ENCODE data around the gene TNFRSF1A.

Gene TNFRSF1A

DNA sequence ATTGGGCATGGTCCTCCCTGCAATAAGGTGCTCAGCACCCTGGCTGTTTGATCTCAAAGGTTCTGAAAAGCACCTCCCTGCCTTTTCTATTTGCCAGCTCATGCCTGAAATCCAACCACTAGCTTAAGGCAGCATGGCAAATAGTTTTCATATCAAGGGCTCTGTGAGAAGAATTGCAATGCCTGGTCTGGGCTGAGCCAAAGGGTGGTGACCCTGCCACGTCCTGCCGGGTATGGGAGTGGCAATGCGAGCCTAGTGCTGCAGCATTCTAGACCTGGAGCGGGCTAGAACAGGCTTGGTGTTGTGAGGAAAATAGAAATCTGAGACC lies 35.8 kb upstream of the TNFRSF1A start:
- TF ChIP-seq, protein P1, sequence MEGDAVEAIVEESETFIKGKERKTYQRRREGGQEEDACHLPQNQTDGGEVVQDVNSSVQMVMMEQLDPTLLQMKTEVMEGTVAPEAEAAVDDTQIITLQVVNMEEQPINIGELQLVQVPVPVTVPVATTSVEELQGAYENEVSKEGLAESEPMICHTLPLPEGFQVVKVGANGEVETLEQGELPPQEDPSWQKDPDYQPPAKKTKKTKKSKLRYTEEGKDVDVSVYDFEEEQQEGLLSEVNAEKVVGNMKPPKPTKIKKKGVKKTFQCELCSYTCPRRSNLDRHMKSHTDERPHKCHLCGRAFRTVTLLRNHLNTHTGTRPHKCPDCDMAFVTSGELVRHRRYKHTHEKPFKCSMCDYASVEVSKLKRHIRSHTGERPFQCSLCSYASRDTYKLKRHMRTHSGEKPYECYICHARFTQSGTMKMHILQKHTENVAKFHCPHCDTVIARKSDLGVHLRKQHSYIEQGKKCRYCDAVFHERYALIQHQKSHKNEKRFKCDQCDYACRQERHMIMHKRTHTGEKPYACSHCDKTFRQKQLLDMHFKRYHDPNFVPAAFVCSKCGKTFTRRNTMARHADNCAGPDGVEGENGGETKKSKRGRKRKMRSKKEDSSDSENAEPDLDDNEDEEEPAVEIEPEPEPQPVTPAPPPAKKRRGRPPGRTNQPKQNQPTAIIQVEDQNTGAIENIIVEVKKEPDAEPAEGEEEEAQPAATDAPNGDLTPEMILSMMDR (IDR thresholded peaks at IDR 0.05), result no peak
- H2AFZ ChIP-seq, result peak overlapping the region; percentile 73
- peaks cover 3% of the 10 kb centered on the region for H3K79me2 ChIP-seq
- H3K27ac ChIP-seq, result peak overlapping the region; percentile 98
- no peaks in the 10 kb centered on the region for H3K9me3 ChIP-seq (ENCODE audit: control insufficient read depth, low read length)
- H3K4me3 ChIP-seq (ENCODE audit: low read depth, low read length), result no peak overlapping the region
- no peaks in the 10 kb centered on the region for H3K36me3 ChIP-seq (ENCODE audit: control insufficient read depth, insufficient read depth, low read length)
- H3K4me1 ChIP-seq, result peaks cover 31% of the 10 kb centered on the region
- no peak overlapping the region for H3K4me2 ChIP-seq (ENCODE audit: low read length)
- H3K27me3 ChIP-seq (ENCODE audit: control insufficient read depth, insufficient read depth, low read length), result no peaks in the 10 kb centered on the region
- no peak overlapping the region for H3K9ac ChIP-seq

DNA sequence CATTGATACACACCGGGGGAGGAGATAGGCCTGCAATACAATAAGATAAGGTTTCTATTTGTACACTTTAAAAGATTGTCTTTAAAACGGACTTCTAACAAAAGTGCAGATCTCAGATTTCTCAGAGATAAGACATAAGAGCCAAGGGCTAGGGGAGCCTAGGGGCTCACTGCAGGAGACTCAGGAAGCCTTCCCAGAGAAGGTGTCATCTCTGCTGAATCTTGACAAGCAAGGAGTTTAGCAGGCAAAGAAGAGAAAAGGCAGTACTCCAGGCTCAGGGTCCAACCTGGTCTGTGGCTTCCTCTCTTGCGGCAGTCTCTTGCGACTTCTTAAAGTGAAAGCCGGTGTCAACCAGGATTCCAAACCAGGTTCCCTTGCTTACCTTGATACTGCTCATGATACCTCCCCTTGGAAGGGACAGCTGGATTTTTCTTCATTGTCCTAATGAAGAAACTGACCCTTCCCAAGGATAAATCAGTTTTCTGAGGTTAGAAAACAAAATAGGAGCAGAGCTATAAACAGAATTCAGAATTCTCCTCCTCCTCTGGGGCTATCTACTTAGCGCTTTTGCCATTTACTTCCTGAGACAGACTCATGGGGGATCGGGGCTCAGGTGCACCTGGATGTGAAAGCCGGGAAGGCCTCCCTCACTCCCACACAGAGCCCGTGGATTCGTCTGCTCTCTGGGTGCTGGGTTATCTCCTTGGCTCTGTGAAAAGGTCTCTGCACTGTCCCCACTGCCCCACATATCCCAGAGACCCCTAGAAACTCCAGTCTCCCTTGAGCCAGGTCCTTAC lies 35.2 kb upstream of the TNFRSF1A start:
- Histone ChIP-seq H3K27ac (peak overlapping the region; percentile 98), H3K9me3 (ENCODE audit: control insufficient read depth, low read length) (no peaks in the 10 kb centered on the region), H3K27me3 (ENCODE audit: control insufficient read depth, insufficient read depth, low read length) (no peaks in the 10 kb centered on the region), H3K79me2 (peaks cover 3% of the 10 kb centered on the region), H3K4me1 (peaks cover 31% of the 10 kb centered on the region), H2AFZ (peak overlapping the region; percentile 73), H3K36me3 (ENCODE audit: control insufficient read depth, insufficient read depth, low read length) (no peaks in the 10 kb centered on the region), H3K9ac (no peak overlapping the region), H3K4me3 (ENCODE audit: low read depth, low read length) (no peak overlapping the region), H3K4me2 (ENCODE audit: low read length) (no peak overlapping the region)
- TF ChIP-seq, protein P1 (IDR thresholded peaks at IDR 0.05), result no peak

DNA sequence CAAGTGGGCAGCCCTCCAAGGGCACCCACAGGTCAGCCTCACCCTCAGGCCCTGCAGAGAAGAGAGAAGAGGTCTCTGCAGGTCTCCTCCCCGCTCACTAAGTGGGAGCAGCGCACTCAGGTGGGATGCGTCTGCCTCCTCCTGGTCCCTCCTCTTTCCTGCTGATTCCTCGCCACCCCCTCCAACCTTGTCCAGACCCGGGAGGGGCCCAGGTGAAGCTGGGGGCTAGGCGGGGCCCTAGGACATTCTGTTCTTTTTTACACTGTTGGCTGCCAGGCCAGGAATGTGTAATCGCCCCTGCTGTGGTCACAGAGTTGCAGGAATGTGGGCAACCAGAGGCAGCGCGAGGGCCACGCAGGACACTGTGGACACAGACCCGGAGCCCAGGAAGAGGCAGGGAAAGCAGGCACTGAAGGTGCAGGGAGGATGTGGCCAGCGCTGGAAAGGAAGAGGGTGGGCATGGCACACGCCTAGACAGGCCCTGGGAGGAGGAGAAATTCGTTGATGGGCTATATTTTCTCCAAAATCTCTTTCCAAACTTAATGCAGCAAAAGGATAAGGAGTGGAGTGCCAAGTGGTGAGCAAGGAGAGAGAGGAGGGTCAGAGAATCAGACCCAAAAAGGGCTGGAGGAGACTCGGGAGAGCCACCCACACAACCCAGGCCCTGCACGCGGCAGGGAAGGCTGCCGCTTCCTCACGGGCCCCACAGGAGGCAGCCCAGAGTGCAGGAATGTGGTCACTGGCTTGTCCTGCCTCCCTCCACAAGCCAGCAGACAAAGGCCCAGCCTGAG lies 34.4 kb upstream of the TNFRSF1A start:
- Histone ChIP-seq H3K9me3 (ENCODE audit: control insufficient read depth, low read length) (no peaks in the 10 kb centered on the region), H3K4me3 (ENCODE audit: low read depth, low read length) (no peak overlapping the region), H3K9ac (peak overlapping the region; percentile 38), H3K36me3 (ENCODE audit: control insufficient read depth, insufficient read depth, low read length) (no peaks in the 10 kb centered on the region), H2AFZ (peak overlapping the region; percentile 73), H3K27me3 (ENCODE audit: control insufficient read depth, insufficient read depth, low read length) (no peaks in the 10 kb centered on the region), H3K4me1 (peaks cover 31% of the 10 kb centered on the region), H3K27ac (peak overlapping the region; percentile 98), H3K79me2 (peaks cover 7% of the 10 kb centered on the region), H3K4me2 (ENCODE audit: low read length) (peak overlapping the region; percentile 25)
- TF ChIP-seq, protein P1 (IDR thresholded peaks at IDR 0.05), result peak; percentile 38

DNA sequence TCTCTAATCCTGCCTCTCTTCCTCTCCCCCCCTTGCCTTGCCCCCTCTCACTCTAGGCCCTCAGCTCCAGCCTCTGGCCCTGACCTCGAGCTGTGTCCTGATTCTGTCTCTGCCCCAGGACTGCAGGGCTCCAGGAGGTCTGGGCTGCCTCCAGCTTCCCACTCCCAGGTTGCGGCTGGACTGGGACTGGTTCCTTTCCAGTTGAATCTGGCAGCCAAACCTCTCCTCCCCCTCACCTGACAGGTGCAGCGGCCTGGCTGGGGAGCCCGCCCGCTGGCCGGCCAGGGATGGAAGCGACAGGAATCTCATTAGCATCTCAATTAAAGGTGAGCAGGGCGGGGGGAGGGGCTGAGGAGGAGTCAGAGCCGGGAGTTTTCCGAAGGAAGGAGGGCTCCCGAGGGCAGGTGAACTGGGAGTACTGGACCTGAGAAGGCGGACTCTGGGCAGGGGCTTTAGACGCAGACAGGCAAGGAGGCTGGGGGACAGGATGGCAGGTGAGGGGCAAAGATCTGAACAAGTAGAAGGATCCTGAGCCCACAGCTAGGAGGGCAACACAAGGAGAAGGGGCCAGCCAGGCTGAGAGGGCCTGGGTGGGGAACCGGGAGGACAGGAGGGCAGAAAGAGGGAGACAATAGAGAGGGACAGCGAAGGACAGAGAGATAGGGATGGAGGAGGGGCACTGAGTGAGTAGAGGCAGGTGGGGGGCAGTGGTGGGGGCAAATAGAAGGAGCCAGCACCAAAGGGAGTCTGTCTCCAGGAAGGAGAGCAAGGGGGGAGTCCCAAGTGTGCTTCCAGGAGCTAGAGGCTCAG lies 33.6 kb upstream of the TNFRSF1A start, which contains the start of gene SCNN1A:
Gene SCNN1A (minus strand): TSS at position 295 of the 810 bp plus-strand sequence. CDS start 780 bp downstream, outside the sequence.
- Histone ChIP-seq H2AFZ (peak within 1 kb of the TSS; percentile 73), H3K79me2 (peaks cover 7% of the 10 kb centered on the region), H3K9me3 (ENCODE audit: control insufficient read depth, low read length) (no peaks in the 10 kb centered on the region), H3K4me1 (peaks cover 39% of the 10 kb centered on the region), H3K9ac (peak within 1 kb of the TSS; percentile 38), H3K27ac (peak within 1 kb of the TSS; percentile 98), H3K36me3 (ENCODE audit: control insufficient read depth, insufficient read depth, low read length) (no peaks in the 10 kb centered on the region), H3K4me2 (ENCODE audit: low read length) (peak within 1 kb of the TSS; percentile 25), H3K4me3 (ENCODE audit: low read depth, low read length) (peak within 1 kb of the TSS; percentile 31), H3K27me3 (ENCODE audit: control insufficient read depth, insufficient read depth, low read length) (no peaks in the 10 kb centered on the region)
- TF ChIP-seq, protein P1 (IDR thresholded peaks at IDR 0.05), result no peak
